WTC11 (cell line): ENCODE data around the gene TUBGCP2. TPM values are rescaled to one million over a fixed set of nuclear protein-coding genes. Genes with fewer than 3 reads are reported as not detected.

Experiments
- CREM ChIP-seq: sonication (generic); formaldehyde crosslinking; IDR thresholded peaks from 2 replicates; pipeline ENCODE4 v1.8.1; 2022; ENCODE audit warnings: mild to moderate bottlenecking, missing genetic modification reagents, moderate library complexity
- GABPB1 ChIP-seq: sonication (generic); formaldehyde crosslinking; IDR thresholded peaks from 2 replicates; pipeline ENCODE4 v1.8.1; 2023; ENCODE audit warnings: mild to moderate bottlenecking, missing genetic modification reagents
- GTF2I ChIP-seq: fragments of 250-450 bp; sonication (Bioruptor Pico); conservative IDR thresholded peaks from 2 replicates; pipeline ENCODE4 v1.4.0; 2021; ENCODE audit warnings: mild to moderate bottlenecking
- OVOL2 ChIP-seq: fragments of 250-450 bp; sonication (Bioruptor Pico); IDR thresholded peaks from 2 replicates; pipeline ENCODE4 v1.9.0; 2021; ENCODE audit warnings: mild to moderate bottlenecking, borderline replicate concordance
- SMAD4 ChIP-seq: sonication (generic); formaldehyde crosslinking; IDR thresholded peaks from 2 replicates; pipeline ENCODE4 v1.8.0; 2022; ENCODE audit warnings: mild to moderate bottlenecking, missing genetic modification reagents
- ZNF121 ChIP-seq: sonication (generic); formaldehyde crosslinking; IDR thresholded peaks from 2 replicates; pipeline ENCODE4 v1.8.0; 2023; ENCODE audit warnings: missing genetic modification reagents
- ZNF232 ChIP-seq: sonication (generic); formaldehyde crosslinking; IDR thresholded peaks from 2 replicates; pipeline ENCODE4 v1.8.0; 2022; ENCODE audit warnings: mild to moderate bottlenecking, missing genetic modification reagents
- ZNF416 ChIP-seq: fragments of 250-450 bp; sonication (Bioruptor Pico); IDR thresholded peaks from 2 replicates; pipeline ENCODE4 v1.9.0; 2021; ENCODE audit warnings: mild to moderate bottlenecking, inconsistent platforms
- total RNA-seq: library from RNA; stranded (reverse); gene quantifications from 3 replicates; pipeline ENCODE4 v1.2.3, GENCODE V29; 2021
- TF ChIP-seq, protein P1 (sequence below): sonication (generic); formaldehyde crosslinking; conservative IDR thresholded peaks from 2 replicates; pipeline ENCODE4 v1.8.1; 2023; ENCODE audit warnings: mild to moderate bottlenecking, low read depth, missing genetic modification reagents, moderate library complexity
- TF ChIP-seq, protein P2 (sequence below): sonication (generic); formaldehyde crosslinking; IDR thresholded peaks from 2 replicates; pipeline ENCODE4 v1.8.0; 2023; ENCODE audit warnings: missing genetic modification reagents
- TF ChIP-seq, protein P3 (sequence below): fragments of 250-450 bp; sonication (Bioruptor Pico); IDR thresholded peaks from 2 replicates; pipeline ENCODE4 v1.9.0; 2021; ENCODE audit warnings: mild to moderate bottlenecking
- TF ChIP-seq, protein P4 (sequence below): fragments of 250-450 bp; sonication (Bioruptor Pico); conservative IDR thresholded peaks from 2 replicates; pipeline ENCODE4 v1.9.0; 2021; ENCODE audit warnings: mild to moderate bottlenecking
- TF ChIP-seq, protein P5 (sequence below): sonication (generic); formaldehyde crosslinking; IDR thresholded peaks from 2 replicates; pipeline ENCODE4 v1.8.0; 2022; ENCODE audit warnings: missing genetic modification reagents
- TF ChIP-seq, protein P6 (sequence below): sonication (generic); formaldehyde crosslinking; IDR thresholded peaks from 2 replicates; pipeline ENCODE4 v1.8.0; 2023; ENCODE audit warnings: missing genetic modification reagents, mild to moderate bottlenecking, borderline replicate concordance
- TF ChIP-seq, protein P7 (sequence below): sonication (generic); formaldehyde crosslinking; IDR thresholded peaks from 2 replicates; pipeline ENCODE4 v1.8.1; 2023; ENCODE audit warnings: mild to moderate bottlenecking, missing genetic modification reagents
- TF ChIP-seq, protein P8 (sequence below): sonication (generic); formaldehyde crosslinking; IDR thresholded peaks from 2 replicates; pipeline ENCODE4 v1.8.1; 2022; ENCODE audit warnings: mild to moderate bottlenecking, missing genetic modification reagents, moderate library complexity, borderline replicate concordance

TUBGCP2 gene
- total RNA-seq, 1 experiment from 2014 or later: 62.5 TPM

DNA sequence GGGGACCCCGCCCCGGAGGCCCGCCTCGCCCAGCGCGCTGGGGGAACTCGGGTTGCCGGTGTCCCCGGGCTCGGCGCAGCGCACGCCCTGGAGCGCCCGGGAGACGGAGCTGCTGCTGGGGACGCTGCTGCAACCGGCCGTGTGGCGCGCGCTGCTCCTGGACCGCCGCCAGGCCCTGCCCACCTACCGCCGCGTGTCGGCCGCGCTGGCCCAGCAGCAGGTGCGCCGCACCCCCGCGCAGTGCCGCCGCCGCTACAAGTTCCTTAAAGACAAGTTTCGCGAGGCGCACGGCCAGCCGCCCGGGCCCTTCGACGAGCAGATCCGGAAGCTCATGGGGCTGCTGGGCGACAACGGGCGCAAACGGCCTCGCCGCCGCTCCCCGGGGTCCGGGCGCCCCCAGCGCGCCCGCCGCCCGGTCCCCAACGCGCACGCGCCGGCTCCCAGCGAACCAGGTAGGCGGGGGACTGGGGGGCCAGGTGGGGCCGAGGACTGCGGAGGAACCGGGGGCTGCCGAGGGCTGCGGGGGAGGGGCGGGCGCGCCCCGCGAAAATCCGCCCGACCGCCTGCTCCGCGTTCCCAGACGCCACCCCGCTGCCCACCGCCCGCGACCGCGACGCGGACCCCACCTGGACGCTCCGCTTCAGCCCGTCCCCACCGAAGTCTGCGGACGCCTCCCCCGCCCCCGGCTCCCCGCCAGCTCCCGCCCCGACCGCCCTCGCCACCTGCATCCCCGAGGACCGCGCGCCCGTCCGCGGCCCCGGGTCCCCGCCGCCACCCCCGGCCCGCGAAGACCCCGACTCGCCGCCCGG, 78.1 kb downstream of the TUBGCP2 start (continued):
- TF ChIP-seq, protein P1, sequence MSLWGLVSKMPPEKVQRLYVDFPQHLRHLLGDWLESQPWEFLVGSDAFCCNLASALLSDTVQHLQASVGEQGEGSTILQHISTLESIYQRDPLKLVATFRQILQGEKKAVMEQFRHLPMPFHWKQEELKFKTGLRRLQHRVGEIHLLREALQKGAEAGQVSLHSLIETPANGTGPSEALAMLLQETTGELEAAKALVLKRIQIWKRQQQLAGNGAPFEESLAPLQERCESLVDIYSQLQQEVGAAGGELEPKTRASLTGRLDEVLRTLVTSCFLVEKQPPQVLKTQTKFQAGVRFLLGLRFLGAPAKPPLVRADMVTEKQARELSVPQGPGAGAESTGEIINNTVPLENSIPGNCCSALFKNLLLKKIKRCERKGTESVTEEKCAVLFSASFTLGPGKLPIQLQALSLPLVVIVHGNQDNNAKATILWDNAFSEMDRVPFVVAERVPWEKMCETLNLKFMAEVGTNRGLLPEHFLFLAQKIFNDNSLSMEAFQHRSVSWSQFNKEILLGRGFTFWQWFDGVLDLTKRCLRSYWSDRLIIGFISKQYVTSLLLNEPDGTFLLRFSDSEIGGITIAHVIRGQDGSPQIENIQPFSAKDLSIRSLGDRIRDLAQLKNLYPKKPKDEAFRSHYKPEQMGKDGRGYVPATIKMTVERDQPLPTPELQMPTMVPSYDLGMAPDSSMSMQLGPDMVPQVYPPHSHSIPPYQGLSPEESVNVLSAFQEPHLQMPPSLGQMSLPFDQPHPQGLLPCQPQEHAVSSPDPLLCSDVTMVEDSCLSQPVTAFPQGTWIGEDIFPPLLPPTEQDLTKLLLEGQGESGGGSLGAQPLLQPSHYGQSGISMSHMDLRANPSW (CRISPR knock-in tag): no peak
- TF ChIP-seq, protein P2, sequence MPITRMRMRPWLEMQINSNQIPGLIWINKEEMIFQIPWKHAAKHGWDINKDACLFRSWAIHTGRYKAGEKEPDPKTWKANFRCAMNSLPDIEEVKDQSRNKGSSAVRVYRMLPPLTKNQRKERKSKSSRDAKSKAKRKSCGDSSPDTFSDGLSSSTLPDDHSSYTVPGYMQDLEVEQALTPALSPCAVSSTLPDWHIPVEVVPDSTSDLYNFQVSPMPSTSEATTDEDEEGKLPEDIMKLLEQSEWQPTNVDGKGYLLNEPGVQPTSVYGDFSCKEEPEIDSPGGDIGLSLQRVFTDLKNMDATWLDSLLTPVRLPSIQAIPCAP: 0 out of 2 replicates have a peak, but pooled peaks have one; percentile 24
- TF ChIP-seq, protein P3, sequence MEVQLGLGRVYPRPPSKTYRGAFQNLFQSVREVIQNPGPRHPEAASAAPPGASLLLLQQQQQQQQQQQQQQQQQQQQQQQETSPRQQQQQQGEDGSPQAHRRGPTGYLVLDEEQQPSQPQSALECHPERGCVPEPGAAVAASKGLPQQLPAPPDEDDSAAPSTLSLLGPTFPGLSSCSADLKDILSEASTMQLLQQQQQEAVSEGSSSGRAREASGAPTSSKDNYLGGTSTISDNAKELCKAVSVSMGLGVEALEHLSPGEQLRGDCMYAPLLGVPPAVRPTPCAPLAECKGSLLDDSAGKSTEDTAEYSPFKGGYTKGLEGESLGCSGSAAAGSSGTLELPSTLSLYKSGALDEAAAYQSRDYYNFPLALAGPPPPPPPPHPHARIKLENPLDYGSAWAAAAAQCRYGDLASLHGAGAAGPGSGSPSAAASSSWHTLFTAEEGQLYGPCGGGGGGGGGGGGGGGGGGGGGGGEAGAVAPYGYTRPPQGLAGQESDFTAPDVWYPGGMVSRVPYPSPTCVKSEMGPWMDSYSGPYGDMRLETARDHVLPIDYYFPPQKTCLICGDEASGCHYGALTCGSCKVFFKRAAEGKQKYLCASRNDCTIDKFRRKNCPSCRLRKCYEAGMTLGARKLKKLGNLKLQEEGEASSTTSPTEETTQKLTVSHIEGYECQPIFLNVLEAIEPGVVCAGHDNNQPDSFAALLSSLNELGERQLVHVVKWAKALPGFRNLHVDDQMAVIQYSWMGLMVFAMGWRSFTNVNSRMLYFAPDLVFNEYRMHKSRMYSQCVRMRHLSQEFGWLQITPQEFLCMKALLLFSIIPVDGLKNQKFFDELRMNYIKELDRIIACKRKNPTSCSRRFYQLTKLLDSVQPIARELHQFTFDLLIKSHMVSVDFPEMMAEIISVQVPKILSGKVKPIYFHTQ (CRISPR knock-in tag): no peak
- TF ChIP-seq, protein P4, sequence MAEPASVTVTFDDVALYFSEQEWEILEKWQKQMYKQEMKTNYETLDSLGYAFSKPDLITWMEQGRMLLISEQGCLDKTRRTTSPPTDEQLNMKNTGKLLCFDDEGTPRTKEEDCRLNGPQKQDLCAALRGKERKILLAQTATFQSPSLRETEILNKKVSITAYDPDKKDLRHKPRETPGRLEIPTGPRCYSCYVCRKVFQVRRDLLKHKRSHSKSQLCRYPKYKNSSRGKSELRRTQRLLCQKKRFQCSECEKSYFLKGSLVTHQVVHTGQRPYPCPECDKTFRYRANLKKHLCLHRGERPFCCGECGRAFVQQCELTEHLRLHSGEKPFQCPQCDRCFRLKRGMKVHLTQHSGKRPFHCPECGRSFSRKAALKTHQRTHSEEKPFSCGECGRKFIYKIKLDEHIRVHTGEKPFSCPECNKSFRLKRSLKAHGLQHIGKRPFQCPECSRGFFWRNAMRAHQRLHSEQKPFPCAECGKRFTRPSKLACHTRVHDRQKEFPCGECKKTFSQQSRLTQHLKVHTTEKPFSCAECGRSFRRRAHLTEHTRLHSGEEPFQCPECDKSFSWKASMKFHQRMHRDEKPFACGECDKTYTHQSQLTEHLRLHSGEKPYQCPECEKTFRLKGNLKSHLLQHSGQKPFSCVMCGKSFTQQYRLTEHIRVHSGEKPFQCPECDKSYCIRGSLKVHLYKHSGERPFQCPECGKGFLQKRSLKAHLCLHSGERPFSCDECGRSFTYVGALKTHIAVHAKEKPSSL: no peak
- TF ChIP-seq ZNF232 (CRISPR knock-in tag) (no peak), GTF2I (no peak), ZNF121 (CRISPR knock-in tag) (no peak), ZNF416 (CRISPR knock-in tag) (no peak), GABPB1 (no peak), OVOL2 (CRISPR knock-in tag) (no peak), CREM (CRISPR knock-in tag) (no peak), SMAD4 (CRISPR knock-in tag) (no peak)
- TF ChIP-seq, protein P5, sequence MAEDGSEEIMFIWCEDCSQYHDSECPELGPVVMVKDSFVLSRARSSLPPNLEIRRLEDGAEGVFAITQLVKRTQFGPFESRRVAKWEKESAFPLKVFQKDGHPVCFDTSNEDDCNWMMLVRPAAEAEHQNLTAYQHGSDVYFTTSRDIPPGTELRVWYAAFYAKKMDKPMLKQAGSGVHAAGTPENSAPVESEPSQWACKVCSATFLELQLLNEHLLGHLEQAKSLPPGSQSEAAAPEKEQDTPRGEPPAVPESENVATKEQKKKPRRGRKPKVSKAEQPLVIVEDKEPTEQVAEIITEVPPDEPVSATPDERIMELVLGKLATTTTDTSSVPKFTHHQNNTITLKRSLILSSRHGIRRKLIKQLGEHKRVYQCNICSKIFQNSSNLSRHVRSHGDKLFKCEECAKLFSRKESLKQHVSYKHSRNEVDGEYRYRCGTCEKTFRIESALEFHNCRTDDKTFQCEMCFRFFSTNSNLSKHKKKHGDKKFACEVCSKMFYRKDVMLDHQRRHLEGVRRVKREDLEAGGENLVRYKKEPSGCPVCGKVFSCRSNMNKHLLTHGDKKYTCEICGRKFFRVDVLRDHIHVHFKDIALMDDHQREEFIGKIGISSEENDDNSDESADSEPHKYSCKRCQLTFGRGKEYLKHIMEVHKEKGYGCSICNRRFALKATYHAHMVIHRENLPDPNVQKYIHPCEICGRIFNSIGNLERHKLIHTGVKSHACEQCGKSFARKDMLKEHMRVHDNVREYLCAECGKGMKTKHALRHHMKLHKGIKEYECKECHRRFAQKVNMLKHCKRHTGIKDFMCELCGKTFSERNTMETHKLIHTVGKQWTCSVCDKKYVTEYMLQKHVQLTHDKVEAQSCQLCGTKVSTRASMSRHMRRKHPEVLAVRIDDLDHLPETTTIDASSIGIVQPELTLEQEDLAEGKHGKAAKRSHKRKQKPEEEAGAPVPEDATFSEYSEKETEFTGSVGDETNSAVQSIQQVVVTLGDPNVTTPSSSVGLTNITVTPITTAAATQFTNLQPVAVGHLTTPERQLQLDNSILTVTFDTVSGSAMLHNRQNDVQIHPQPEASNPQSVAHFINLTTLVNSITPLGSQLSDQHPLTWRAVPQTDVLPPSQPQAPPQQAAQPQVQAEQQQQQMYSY (CRISPR knock-in tag): peak; percentile 54; the same call in 1 of the 2 replicates
- TF ChIP-seq, protein P6, sequence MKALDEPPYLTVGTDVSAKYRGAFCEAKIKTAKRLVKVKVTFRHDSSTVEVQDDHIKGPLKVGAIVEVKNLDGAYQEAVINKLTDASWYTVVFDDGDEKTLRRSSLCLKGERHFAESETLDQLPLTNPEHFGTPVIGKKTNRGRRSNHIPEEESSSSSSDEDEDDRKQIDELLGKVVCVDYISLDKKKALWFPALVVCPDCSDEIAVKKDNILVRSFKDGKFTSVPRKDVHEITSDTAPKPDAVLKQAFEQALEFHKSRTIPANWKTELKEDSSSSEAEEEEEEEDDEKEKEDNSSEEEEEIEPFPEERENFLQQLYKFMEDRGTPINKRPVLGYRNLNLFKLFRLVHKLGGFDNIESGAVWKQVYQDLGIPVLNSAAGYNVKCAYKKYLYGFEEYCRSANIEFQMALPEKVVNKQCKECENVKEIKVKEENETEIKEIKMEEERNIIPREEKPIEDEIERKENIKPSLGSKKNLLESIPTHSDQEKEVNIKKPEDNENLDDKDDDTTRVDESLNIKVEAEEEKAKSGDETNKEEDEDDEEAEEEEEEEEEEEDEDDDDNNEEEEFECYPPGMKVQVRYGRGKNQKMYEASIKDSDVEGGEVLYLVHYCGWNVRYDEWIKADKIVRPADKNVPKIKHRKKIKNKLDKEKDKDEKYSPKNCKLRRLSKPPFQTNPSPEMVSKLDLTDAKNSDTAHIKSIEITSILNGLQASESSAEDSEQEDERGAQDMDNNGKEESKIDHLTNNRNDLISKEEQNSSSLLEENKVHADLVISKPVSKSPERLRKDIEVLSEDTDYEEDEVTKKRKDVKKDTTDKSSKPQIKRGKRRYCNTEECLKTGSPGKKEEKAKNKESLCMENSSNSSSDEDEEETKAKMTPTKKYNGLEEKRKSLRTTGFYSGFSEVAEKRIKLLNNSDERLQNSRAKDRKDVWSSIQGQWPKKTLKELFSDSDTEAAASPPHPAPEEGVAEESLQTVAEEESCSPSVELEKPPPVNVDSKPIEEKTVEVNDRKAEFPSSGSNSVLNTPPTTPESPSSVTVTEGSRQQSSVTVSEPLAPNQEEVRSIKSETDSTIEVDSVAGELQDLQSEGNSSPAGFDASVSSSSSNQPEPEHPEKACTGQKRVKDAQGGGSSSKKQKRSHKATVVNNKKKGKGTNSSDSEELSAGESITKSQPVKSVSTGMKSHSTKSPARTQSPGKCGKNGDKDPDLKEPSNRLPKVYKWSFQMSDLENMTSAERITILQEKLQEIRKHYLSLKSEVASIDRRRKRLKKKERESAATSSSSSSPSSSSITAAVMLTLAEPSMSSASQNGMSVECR (CRISPR knock-in tag): no peak
- TF ChIP-seq, protein P7, sequence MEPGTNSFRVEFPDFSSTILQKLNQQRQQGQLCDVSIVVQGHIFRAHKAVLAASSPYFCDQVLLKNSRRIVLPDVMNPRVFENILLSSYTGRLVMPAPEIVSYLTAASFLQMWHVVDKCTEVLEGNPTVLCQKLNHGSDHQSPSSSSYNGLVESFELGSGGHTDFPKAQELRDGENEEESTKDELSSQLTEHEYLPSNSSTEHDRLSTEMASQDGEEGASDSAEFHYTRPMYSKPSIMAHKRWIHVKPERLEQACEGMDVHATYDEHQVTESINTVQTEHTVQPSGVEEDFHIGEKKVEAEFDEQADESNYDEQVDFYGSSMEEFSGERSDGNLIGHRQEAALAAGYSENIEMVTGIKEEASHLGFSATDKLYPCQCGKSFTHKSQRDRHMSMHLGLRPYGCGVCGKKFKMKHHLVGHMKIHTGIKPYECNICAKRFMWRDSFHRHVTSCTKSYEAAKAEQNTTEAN (CRISPR knock-in tag): no peak
- TF ChIP-seq, protein P8, sequence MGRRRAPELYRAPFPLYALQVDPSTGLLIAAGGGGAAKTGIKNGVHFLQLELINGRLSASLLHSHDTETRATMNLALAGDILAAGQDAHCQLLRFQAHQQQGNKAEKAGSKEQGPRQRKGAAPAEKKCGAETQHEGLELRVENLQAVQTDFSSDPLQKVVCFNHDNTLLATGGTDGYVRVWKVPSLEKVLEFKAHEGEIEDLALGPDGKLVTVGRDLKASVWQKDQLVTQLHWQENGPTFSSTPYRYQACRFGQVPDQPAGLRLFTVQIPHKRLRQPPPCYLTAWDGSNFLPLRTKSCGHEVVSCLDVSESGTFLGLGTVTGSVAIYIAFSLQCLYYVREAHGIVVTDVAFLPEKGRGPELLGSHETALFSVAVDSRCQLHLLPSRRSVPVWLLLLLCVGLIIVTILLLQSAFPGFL (CRISPR knock-in tag): no peak
